ENCODE measurements around the gene TGFBR3.

DNA sequence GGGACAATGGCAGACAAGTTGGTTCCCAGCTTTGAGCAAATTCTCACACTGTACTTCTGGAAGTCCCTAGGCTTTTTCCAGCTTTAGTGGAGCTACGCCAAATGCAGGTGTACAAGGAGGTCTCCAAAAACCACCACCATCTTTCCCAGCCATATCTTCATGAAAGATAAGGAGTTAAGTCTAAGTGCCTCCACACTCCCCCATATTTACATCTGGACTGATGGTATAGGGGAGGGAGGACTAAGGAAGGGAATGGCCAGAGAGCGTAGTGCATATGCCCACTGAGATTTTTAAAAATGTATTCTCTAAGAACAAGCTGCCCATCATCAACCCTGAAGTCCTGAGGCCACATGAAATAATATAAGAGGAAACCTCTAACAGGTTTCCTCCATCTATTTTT, 161.3 kb downstream of the TGFBR3 start:
- TF ChIP-seq EP300 (IDR thresholded peaks at IDR 0.05; ENCODE audit: low read depth) (no peak), POLR2A (IDR thresholded peaks at IDR 0.05) (no peak), POLR2AphosphoS5 (IDR thresholded peaks at IDR 0.05) (no peak)
- TF ChIP-seq, protein P1, sequence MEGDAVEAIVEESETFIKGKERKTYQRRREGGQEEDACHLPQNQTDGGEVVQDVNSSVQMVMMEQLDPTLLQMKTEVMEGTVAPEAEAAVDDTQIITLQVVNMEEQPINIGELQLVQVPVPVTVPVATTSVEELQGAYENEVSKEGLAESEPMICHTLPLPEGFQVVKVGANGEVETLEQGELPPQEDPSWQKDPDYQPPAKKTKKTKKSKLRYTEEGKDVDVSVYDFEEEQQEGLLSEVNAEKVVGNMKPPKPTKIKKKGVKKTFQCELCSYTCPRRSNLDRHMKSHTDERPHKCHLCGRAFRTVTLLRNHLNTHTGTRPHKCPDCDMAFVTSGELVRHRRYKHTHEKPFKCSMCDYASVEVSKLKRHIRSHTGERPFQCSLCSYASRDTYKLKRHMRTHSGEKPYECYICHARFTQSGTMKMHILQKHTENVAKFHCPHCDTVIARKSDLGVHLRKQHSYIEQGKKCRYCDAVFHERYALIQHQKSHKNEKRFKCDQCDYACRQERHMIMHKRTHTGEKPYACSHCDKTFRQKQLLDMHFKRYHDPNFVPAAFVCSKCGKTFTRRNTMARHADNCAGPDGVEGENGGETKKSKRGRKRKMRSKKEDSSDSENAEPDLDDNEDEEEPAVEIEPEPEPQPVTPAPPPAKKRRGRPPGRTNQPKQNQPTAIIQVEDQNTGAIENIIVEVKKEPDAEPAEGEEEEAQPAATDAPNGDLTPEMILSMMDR (IDR thresholded peaks at IDR 0.05): no peak
